WTC11 (cell line): ENCODE results near the gene NMRAL1. TPM values are rescaled to one million over a fixed set of nuclear protein-coding genes. Genes with fewer than 3 reads are reported as not detected.

Experiments
- ATAC-seq: fragments of 200-7000 bp; cut with Tn5 transposase; 2 replicates; pipeline ENCODE4 v1.10.0; 2021; ENCODE audit warnings: mild to moderate bottlenecking, moderate library complexity
- CTCF ChIA-PET: fragments of 300-600 bp; sonication (Branson Sonifier 250); formaldehyde crosslinking; loops from one replicate; lab custom pipeline; 2021; ENCODE audit warnings: antibody characterized with exemption; lab: Charles Lee
- POLR2A ChIA-PET: fragments of 350-600 bp; sonication (Branson Sonifier 250); formaldehyde crosslinking; loops from one replicate; lab custom pipeline; 2021; ENCODE audit warnings: antibody characterized with exemption; lab: Charles Lee
- DNase-seq: peaks from one replicate; pipeline ENCODE4 v3.0.0; 2021; ENCODE audit warnings: low spot score
- H3K27ac Mint-ChIP-seq: 2 replicates; pipeline ENCODE4 v1.8.0; 2021; ENCODE audit warnings: mixed read lengths
- H3K27me3 Mint-ChIP-seq: 2 replicates; pipeline ENCODE4 v1.8.0; 2021; ENCODE audit warnings: low read depth, mild to moderate bottlenecking, moderate library complexity, mixed read lengths
- H3K36me3 Mint-ChIP-seq: 2 replicates; pipeline ENCODE4 v1.8.0; 2021; ENCODE audit warnings: mixed read lengths
- H3K4me1 Mint-ChIP-seq: 2 replicates; pipeline ENCODE4 v1.8.0; 2022; ENCODE audit warnings: mixed read lengths
- H3K4me3 Mint-ChIP-seq: 2 replicates; pipeline ENCODE4 v1.8.0; 2021; ENCODE audit warnings: mild to moderate bottlenecking, moderate library complexity, mixed read lengths
- H3K9me3 Mint-ChIP-seq: 2 replicates; pipeline ENCODE4 v1.8.0; 2021; ENCODE audit warnings: mixed read lengths
- CBFB ChIP-seq: sonication (generic); formaldehyde crosslinking; IDR thresholded peaks from 2 replicates; pipeline ENCODE4 v1.8.1; 2022; ENCODE audit warnings: mild to moderate bottlenecking, low read depth, missing genetic modification reagents
- CREM ChIP-seq: sonication (generic); formaldehyde crosslinking; IDR thresholded peaks from 2 replicates; pipeline ENCODE4 v1.8.1; 2022; ENCODE audit warnings: mild to moderate bottlenecking, missing genetic modification reagents, moderate library complexity
- ELF4 ChIP-seq: sonication (generic); formaldehyde crosslinking; IDR thresholded peaks from 2 replicates; pipeline ENCODE4 v1.8.1; 2022; ENCODE audit warnings: low read depth, mild to moderate bottlenecking, moderate library complexity, missing genetic modification reagents
- ESRRA ChIP-seq: sonication (generic); formaldehyde crosslinking; IDR thresholded peaks from 2 replicates; pipeline ENCODE4 v1.8.1; 2022; ENCODE audit warnings: mild to moderate bottlenecking, missing genetic modification reagents, borderline replicate concordance
- FOXP1 ChIP-seq: sonication (generic); formaldehyde crosslinking; IDR thresholded peaks from 2 replicates; pipeline ENCODE4 v1.8.0; 2022; ENCODE audit warnings: missing genetic modification reagents, mild to moderate bottlenecking, moderate library complexity, borderline replicate concordance
- GABPB1 ChIP-seq: sonication (generic); formaldehyde crosslinking; IDR thresholded peaks from 2 replicates; pipeline ENCODE4 v1.8.1; 2023; ENCODE audit warnings: mild to moderate bottlenecking, missing genetic modification reagents
- GTF2I ChIP-seq: fragments of 250-450 bp; sonication (Bioruptor Pico); conservative IDR thresholded peaks from 2 replicates; pipeline ENCODE4 v1.4.0; 2021; ENCODE audit warnings: mild to moderate bottlenecking
- JAZF1 ChIP-seq: fragments of 250-450 bp; sonication (Bioruptor Pico); IDR thresholded peaks from 2 replicates; pipeline ENCODE4 v1.9.0; 2021; ENCODE audit warnings: moderate library complexity, mild to moderate bottlenecking, inconsistent platforms
- MXD4 ChIP-seq: fragments of 250-450 bp; sonication (Bioruptor Pico); IDR thresholded peaks from 2 replicates; pipeline ENCODE4 v1.8.0; 2021; ENCODE audit warnings: mild to moderate bottlenecking, moderate library complexity, borderline replicate concordance
- NFE2L1 ChIP-seq: sonication (generic); formaldehyde crosslinking; IDR thresholded peaks from 2 replicates; pipeline ENCODE4 v1.8.1; 2023; ENCODE audit warnings: missing genetic modification reagents
- OVOL2 ChIP-seq: fragments of 250-450 bp; sonication (Bioruptor Pico); IDR thresholded peaks from 2 replicates; pipeline ENCODE4 v1.9.0; 2021; ENCODE audit warnings: mild to moderate bottlenecking, borderline replicate concordance
- RORB ChIP-seq: fragments of 250-450 bp; sonication (Bioruptor Pico); IDR thresholded peaks from 2 replicates; pipeline ENCODE4 v1.9.0; 2021; ENCODE audit warnings: mild to moderate bottlenecking
- SMAD4 ChIP-seq: sonication (generic); formaldehyde crosslinking; IDR thresholded peaks from 2 replicates; pipeline ENCODE4 v1.8.0; 2022; ENCODE audit warnings: mild to moderate bottlenecking, missing genetic modification reagents
- ZNF121 ChIP-seq: sonication (generic); formaldehyde crosslinking; IDR thresholded peaks from 2 replicates; pipeline ENCODE4 v1.8.0; 2023; ENCODE audit warnings: missing genetic modification reagents
- ZNF396 ChIP-seq: fragments of 250-450 bp; sonication (Bioruptor Pico); IDR thresholded peaks from 2 replicates; pipeline ENCODE4 v1.8.0; 2021; ENCODE audit warnings: mild to moderate bottlenecking, moderate library complexity, borderline replicate concordance
- total RNA-seq: library from RNA; stranded (reverse); gene quantifications from 3 replicates; pipeline ENCODE4 v1.2.3, GENCODE V29; 2021
- TF ChIP-seq, protein P1 (sequence below): sonication (generic); formaldehyde crosslinking; IDR thresholded peaks from 2 replicates; pipeline ENCODE4 v1.8.1; 2023; ENCODE audit warnings: mild to moderate bottlenecking, missing genetic modification reagents, borderline replicate concordance
- TF ChIP-seq, protein P2 (sequence below): fragments of 250-450 bp; sonication (Bioruptor Pico); IDR thresholded peaks from 2 replicates; pipeline ENCODE4 v1.9.0; 2021; ENCODE audit warnings: mild to moderate bottlenecking
- TF ChIP-seq, protein P3 (sequence below): sonication (generic); formaldehyde crosslinking; conservative IDR thresholded peaks from 2 replicates; pipeline ENCODE4 v1.8.1; 2023; ENCODE audit warnings: mild to moderate bottlenecking, low read depth, missing genetic modification reagents, moderate library complexity
- TF ChIP-seq, protein P4 (sequence below): fragments of 250-450 bp; sonication (Bioruptor Pico); IDR thresholded peaks from 2 replicates; pipeline ENCODE4 v1.9.0; 2021; ENCODE audit warnings: moderate library complexity, mild to moderate bottlenecking, inconsistent platforms, borderline replicate concordance
- TF ChIP-seq, protein P5 (sequence below): sonication (generic); formaldehyde crosslinking; IDR thresholded peaks from 2 replicates; pipeline ENCODE4 v1.8.1; 2023; ENCODE audit warnings: mild to moderate bottlenecking, missing genetic modification reagents, moderate library complexity
- TF ChIP-seq, protein P6 (sequence below): sonication (generic); formaldehyde crosslinking; IDR thresholded peaks from 2 replicates; pipeline ENCODE4 v1.8.0; 2022; ENCODE audit warnings: mild to moderate bottlenecking, missing genetic modification reagents

Gene NMRAL1
- total RNA-seq, 1 experiment from 2014 or later, result 68.1 TPM

DNA sequence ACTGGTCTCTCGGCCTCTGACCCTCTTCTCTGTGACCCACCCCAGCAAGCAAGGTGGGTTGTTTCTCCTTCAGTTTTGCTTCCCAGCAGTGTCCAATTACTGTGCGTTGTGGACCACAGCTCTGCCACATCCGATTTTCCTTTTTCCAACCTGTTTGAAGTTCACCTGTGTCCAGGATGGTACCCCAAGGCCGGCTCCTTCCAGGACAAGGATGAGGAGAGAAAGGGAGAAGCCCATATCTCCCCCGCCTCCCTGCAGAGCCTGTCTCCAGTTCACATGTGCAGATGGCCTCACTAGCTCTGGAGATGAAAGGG, 13.5 kb downstream of the NMRAL1 start:
- no peak for ATAC-seq

DNA sequence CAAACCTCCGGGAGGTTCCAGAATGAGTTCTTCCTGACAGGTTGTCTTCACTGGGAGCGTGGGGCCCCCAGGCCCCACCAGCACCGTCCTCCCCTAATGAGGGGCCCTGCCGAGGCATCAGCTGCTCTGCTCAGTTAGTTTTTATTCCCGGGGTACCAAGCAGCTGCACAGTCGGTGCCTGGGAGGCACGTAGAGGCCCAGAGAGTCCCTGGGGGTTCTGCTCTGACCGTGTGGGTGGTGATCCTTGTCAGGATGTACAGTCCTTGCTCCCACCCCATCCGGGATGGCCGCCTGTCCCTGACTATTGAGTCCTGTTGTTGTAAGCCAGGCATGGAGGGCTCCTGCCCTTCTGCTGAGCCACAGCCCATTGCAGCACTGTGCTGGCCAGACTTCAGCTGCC, 18.5 kb downstream of the NMRAL1 start:
- CTCF ChIA-PET, result no interaction called here
- H3K9me3 Mint-ChIP-seq, result no peaks in the 10 kb centered on the region
- no peak overlapping the region for H3K4me3 Mint-ChIP-seq
- TF ChIP-seq, protein P1, sequence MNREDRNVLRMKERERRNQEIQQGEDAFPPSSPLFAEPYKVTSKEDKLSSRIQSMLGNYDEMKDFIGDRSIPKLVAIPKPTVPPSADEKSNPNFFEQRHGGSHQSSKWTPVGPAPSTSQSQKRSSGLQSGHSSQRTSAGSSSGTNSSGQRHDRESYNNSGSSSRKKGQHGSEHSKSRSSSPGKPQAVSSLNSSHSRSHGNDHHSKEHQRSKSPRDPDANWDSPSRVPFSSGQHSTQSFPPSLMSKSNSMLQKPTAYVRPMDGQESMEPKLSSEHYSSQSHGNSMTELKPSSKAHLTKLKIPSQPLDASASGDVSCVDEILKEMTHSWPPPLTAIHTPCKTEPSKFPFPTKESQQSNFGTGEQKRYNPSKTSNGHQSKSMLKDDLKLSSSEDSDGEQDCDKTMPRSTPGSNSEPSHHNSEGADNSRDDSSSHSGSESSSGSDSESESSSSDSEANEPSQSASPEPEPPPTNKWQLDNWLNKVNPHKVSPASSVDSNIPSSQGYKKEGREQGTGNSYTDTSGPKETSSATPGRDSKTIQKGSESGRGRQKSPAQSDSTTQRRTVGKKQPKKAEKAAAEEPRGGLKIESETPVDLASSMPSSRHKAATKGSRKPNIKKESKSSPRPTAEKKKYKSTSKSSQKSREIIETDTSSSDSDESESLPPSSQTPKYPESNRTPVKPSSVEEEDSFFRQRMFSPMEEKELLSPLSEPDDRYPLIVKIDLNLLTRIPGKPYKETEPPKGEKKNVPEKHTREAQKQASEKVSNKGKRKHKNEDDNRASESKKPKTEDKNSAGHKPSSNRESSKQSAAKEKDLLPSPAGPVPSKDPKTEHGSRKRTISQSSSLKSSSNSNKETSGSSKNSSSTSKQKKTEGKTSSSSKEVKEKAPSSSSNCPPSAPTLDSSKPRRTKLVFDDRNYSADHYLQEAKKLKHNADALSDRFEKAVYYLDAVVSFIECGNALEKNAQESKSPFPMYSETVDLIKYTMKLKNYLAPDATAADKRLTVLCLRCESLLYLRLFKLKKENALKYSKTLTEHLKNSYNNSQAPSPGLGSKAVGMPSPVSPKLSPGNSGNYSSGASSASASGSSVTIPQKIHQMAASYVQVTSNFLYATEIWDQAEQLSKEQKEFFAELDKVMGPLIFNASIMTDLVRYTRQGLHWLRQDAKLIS (CRISPR knock-in tag), result no peak
- TF ChIP-seq JAZF1 (CRISPR knock-in tag) (no peak), CREM (CRISPR knock-in tag) (no peak), OVOL2 (CRISPR knock-in tag) (no peak), MXD4 (CRISPR knock-in tag) (no peak), CBFB (no peak)
- TF ChIP-seq, protein P2, sequence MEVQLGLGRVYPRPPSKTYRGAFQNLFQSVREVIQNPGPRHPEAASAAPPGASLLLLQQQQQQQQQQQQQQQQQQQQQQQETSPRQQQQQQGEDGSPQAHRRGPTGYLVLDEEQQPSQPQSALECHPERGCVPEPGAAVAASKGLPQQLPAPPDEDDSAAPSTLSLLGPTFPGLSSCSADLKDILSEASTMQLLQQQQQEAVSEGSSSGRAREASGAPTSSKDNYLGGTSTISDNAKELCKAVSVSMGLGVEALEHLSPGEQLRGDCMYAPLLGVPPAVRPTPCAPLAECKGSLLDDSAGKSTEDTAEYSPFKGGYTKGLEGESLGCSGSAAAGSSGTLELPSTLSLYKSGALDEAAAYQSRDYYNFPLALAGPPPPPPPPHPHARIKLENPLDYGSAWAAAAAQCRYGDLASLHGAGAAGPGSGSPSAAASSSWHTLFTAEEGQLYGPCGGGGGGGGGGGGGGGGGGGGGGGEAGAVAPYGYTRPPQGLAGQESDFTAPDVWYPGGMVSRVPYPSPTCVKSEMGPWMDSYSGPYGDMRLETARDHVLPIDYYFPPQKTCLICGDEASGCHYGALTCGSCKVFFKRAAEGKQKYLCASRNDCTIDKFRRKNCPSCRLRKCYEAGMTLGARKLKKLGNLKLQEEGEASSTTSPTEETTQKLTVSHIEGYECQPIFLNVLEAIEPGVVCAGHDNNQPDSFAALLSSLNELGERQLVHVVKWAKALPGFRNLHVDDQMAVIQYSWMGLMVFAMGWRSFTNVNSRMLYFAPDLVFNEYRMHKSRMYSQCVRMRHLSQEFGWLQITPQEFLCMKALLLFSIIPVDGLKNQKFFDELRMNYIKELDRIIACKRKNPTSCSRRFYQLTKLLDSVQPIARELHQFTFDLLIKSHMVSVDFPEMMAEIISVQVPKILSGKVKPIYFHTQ (CRISPR knock-in tag), result no peak
- peaks cover 37% of the 10 kb centered on the region for H3K36me3 Mint-ChIP-seq
- no peak for DNase-seq
- POLR2A ChIA-PET, result no interaction called here
- H3K4me1 Mint-ChIP-seq, result peaks cover 2% of the 10 kb centered on the region
- no peak overlapping the region for H3K27ac Mint-ChIP-seq
- ATAC-seq, result no peak
- no peaks in the 10 kb centered on the region for H3K27me3 Mint-ChIP-seq

More for the DNA sequence above, 13.5 kb downstream of the NMRAL1 start:
- no peak for DNase-seq
- H3K27me3 Mint-ChIP-seq, result no peaks in the 10 kb centered on the region
- H3K36me3 Mint-ChIP-seq, result peaks cover 39% of the 10 kb centered on the region
- H3K4me3 Mint-ChIP-seq, result no peak overlapping the region
- TF ChIP-seq SMAD4 (CRISPR knock-in tag) (no peak), GTF2I (no peak), ZNF121 (CRISPR knock-in tag) (no peak), ELF4 (no peak), NFE2L1 (CRISPR knock-in tag) (no peak), ESRRA (no peak), ZNF396 (CRISPR knock-in tag) (no peak)
- H3K4me1 Mint-ChIP-seq, result peaks cover 5% of the 10 kb centered on the region
- H3K9me3 Mint-ChIP-seq, result no peaks in the 10 kb centered on the region
- POLR2A ChIA-PET, result interaction anchor here (1.8 kb wide), 1 partner anchor 14 kb away, joined by 7 read pairs; the partner anchor contains the start of gene NMRAL1
- CTCF ChIA-PET, result interaction anchor here (0.7 to 1.1 kb wide), 3 partner anchors 56 to 207 kb away, joined by 3 read pairs; no protein-coding TSS in a partner anchor
- peak overlapping the region; percentile 53 for H3K27ac Mint-ChIP-seq

DNA sequence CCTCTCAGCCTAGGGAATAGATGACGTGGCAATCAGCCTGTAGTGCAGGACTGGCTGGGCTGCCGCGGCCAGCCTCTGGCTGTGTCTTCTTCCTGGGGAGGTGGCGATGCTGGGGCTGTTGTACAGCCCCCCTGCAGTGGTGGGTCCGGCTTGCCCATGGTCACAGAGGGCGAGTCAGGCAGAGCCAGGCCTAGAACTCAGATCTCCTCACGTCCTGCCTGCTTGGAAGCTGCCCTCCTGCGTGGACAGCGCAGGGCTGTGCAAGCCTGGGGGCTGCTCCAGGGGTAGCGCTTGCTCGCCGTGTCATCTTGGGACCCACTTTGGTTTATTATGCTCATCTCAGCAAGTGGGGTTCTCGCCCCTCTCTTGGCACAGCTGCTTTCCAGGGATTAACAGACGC, 19.3 kb downstream of the NMRAL1 start:
- H3K9me3 Mint-ChIP-seq, result no peaks in the 10 kb centered on the region
- CTCF ChIA-PET, result interaction anchor here (2.1 kb wide), 1 partner anchor 52 kb away, joined by 7 read pairs; no protein-coding TSS in a partner anchor

More for the DNA sequence above, 19.3 kb downstream of the NMRAL1 start:
- H3K27ac Mint-ChIP-seq, result 0 out of 2 replicates have a peak overlapping the region, but pooled peaks have one; percentile 19
- no peak overlapping the region for H3K4me3 Mint-ChIP-seq
- POLR2A ChIA-PET, result no interaction called here
- peaks cover 43% of the 10 kb centered on the region for H3K36me3 Mint-ChIP-seq
- DNase-seq (no peak), ATAC-seq (no peak)
- TF ChIP-seq RORB (CRISPR knock-in tag), result no peak
- TF ChIP-seq, protein P3, sequence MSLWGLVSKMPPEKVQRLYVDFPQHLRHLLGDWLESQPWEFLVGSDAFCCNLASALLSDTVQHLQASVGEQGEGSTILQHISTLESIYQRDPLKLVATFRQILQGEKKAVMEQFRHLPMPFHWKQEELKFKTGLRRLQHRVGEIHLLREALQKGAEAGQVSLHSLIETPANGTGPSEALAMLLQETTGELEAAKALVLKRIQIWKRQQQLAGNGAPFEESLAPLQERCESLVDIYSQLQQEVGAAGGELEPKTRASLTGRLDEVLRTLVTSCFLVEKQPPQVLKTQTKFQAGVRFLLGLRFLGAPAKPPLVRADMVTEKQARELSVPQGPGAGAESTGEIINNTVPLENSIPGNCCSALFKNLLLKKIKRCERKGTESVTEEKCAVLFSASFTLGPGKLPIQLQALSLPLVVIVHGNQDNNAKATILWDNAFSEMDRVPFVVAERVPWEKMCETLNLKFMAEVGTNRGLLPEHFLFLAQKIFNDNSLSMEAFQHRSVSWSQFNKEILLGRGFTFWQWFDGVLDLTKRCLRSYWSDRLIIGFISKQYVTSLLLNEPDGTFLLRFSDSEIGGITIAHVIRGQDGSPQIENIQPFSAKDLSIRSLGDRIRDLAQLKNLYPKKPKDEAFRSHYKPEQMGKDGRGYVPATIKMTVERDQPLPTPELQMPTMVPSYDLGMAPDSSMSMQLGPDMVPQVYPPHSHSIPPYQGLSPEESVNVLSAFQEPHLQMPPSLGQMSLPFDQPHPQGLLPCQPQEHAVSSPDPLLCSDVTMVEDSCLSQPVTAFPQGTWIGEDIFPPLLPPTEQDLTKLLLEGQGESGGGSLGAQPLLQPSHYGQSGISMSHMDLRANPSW (CRISPR knock-in tag), result no peak
- TF ChIP-seq GTF2I, result no peak
- TF ChIP-seq, protein P4, sequence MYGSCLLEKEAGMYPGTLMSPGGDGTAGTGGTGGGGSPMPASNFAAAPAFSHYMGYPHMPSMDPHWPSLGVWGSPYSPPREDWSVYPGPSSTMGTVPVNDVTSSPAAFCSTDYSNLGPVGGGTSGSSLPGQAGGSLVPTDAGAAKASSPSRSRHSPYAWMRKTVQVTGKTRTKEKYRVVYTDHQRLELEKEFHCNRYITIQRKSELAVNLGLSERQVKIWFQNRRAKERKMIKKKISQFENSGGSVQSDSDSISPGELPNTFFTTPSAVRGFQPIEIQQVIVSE, result no peak
- TF ChIP-seq, protein P5, sequence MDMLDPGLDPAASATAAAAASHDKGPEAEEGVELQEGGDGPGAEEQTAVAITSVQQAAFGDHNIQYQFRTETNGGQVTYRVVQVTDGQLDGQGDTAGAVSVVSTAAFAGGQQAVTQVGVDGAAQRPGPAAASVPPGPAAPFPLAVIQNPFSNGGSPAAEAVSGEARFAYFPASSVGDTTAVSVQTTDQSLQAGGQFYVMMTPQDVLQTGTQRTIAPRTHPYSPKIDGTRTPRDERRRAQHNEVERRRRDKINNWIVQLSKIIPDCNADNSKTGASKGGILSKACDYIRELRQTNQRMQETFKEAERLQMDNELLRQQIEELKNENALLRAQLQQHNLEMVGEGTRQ, result no peak
- no peak for TF ChIP-seq CREM (CRISPR knock-in tag)
- TF ChIP-seq FOXP1 (CRISPR knock-in tag), result no peak
- no peak for TF ChIP-seq MXD4 (CRISPR knock-in tag)
- TF ChIP-seq, protein P6, sequence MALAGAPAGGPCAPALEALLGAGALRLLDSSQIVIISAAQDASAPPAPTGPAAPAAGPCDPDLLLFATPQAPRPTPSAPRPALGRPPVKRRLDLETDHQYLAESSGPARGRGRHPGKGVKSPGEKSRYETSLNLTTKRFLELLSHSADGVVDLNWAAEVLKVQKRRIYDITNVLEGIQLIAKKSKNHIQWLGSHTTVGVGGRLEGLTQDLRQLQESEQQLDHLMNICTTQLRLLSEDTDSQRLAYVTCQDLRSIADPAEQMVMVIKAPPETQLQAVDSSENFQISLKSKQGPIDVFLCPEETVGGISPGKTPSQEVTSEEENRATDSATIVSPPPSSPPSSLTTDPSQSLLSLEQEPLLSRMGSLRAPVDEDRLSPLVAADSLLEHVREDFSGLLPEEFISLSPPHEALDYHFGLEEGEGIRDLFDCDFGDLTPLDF, result no peak
- TF ChIP-seq GABPB1 (CRISPR knock-in tag), result no peak
- H3K27me3 Mint-ChIP-seq, result no peaks in the 10 kb centered on the region
- H3K4me1 Mint-ChIP-seq, result no peaks in the 10 kb centered on the region; the same call in 1 of the 2 replicates
